ENCODE measurements around the gene PRDM16.

GRCh38 chr1:3245344-3245743 lies 176.3 kb downstream of the PRDM16 start:
- TF ChIP-seq, protein P1, sequence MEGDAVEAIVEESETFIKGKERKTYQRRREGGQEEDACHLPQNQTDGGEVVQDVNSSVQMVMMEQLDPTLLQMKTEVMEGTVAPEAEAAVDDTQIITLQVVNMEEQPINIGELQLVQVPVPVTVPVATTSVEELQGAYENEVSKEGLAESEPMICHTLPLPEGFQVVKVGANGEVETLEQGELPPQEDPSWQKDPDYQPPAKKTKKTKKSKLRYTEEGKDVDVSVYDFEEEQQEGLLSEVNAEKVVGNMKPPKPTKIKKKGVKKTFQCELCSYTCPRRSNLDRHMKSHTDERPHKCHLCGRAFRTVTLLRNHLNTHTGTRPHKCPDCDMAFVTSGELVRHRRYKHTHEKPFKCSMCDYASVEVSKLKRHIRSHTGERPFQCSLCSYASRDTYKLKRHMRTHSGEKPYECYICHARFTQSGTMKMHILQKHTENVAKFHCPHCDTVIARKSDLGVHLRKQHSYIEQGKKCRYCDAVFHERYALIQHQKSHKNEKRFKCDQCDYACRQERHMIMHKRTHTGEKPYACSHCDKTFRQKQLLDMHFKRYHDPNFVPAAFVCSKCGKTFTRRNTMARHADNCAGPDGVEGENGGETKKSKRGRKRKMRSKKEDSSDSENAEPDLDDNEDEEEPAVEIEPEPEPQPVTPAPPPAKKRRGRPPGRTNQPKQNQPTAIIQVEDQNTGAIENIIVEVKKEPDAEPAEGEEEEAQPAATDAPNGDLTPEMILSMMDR (conservative IDR thresholded peaks at IDR 0.05 in 1 of 2, IDR thresholded peaks at IDR 0.05 in 1 of 2; ENCODE audit: extremely low read depth in 1 of 2, insufficient read depth in 1 of 2, low read depth in 1 of 2, low read length in 2 of 2): no peak
- no peak for TF ChIP-seq EZH2 (IDR thresholded peaks at IDR 0.05; ENCODE audit: borderline replicate concordance, low read length)
